Suprapubic skin (tissue), 4 donors: Measurements from ENCODE around the gene CCDC106. TPM values are rescaled to one million over a fixed set of nuclear protein-coding genes. Genes with fewer than 3 reads are reported as not detected.
A peak's percentile ranks its signal among the peaks of the same experiment; 100 is the strongest.

Experiments used
- DNase-seq, 2 donors: peaks; one replicate each; pipeline ENCODE4 v3.0.0-alpha.2; 2019; ENCODE audit warnings: low spot score in 2 of 2
- H3K27ac ChIP-seq: fragments of 200-600 bp; sonication (generic); one replicate; pipeline ENCODE4 v1.5.1; 2019
- H3K27me3 ChIP-seq: fragments of 200-600 bp; sonication (generic); one replicate; pipeline ENCODE4 v1.5.1; 2019
- H3K36me3 ChIP-seq: fragments of 200-600 bp; sonication (generic); one replicate; pipeline ENCODE4 v1.5.1; 2019
- H3K4me1 ChIP-seq: fragments of 200-600 bp; sonication (generic); one replicate; pipeline ENCODE4 v1.5.1; 2019
- H3K4me3 ChIP-seq: fragments of 200-600 bp; sonication (generic); one replicate; pipeline ENCODE4 v1.5.1; 2019; ENCODE audit warnings: mild to moderate bottlenecking
- H3K9me3 ChIP-seq: fragments of 200-600 bp; sonication (generic); one replicate; pipeline ENCODE4 v1.5.1; 2019
- EP300 ChIP-seq: sonication (generic); formaldehyde crosslinking; IDR thresholded peaks from one replicate; pipeline ENCODE4 v1.6.1; 2017; ENCODE audit warnings: antibody characterized with exemption
- POLR2A ChIP-seq, 2 donors: fragments of 450-650 bp; IDR thresholded peaks; one replicate each; pipeline ENCODE4 v1.6.1; 2017; ENCODE audit warnings: antibody characterized with exemption in 2 of 2, mild to moderate bottlenecking in 2 of 2, moderate library complexity in 2 of 2
- POLR2AphosphoS5 ChIP-seq, 3 donors: sonication (generic); formaldehyde crosslinking; IDR thresholded peaks; one replicate each; pipeline ENCODE4 v1.6.1; 2017; ENCODE audit warnings: antibody characterized with exemption in 3 of 3
- WGBS: methylation state at CpG from one replicate; pipeline ENCODE4 v1.1.5; 2018; 5-methylcytosine and 5-hydroxymethylcytosine counted together
- total RNA-seq, 4 donors: library from RNA; depleted of rRNA; stranded (reverse); fragments of >200 nt; gene quantifications; one replicate each; pipeline ENCODE4 v1.1.0, GENCODE V29; 2016
- TF ChIP-seq, protein P1 (sequence below), 2 donors: fragments of 200-600 bp in 1 of 2; fragments of 450-650 bp in 1 of 2; sonication (generic) in 1 of 2; IDR thresholded peaks; one replicate each; pipeline ENCODE4 v1.5.1; 2016 to 2019; ENCODE audit warnings: antibody characterized with exemption in 2 of 2, mild to moderate bottlenecking in 1 of 2, moderate library complexity in 1 of 2

CCDC106 gene
- total RNA-seq, 4 donors from 2014 or later = 6.2 to 18.3 (median 8.5) TPM

DNA sequence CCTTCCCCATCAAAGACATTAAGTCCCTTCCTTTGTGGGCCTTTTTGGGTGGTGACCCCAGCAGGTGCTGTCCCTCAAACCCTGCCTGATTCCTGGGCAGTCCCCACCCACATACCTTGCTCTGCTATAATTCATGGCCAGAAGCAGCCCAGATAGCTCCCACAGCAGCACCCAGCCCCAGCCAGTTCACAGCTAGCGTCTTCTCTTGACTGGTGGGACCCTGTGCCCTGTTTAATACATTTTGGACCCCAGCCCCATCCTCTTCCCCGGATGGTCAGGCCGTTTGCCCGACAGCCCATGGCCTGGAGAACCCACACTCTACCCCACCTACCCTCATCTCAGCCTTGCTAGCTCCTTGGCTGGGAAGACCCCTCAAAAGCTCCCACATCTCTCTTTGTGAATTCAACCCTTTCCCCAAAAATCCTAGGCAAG is 2.1 kb downstream of the CCDC106 start:
- no peak for DNase-seq
- no peaks in the 10 kb centered on the region for H3K9me3 ChIP-seq
- TF ChIP-seq, protein P1, sequence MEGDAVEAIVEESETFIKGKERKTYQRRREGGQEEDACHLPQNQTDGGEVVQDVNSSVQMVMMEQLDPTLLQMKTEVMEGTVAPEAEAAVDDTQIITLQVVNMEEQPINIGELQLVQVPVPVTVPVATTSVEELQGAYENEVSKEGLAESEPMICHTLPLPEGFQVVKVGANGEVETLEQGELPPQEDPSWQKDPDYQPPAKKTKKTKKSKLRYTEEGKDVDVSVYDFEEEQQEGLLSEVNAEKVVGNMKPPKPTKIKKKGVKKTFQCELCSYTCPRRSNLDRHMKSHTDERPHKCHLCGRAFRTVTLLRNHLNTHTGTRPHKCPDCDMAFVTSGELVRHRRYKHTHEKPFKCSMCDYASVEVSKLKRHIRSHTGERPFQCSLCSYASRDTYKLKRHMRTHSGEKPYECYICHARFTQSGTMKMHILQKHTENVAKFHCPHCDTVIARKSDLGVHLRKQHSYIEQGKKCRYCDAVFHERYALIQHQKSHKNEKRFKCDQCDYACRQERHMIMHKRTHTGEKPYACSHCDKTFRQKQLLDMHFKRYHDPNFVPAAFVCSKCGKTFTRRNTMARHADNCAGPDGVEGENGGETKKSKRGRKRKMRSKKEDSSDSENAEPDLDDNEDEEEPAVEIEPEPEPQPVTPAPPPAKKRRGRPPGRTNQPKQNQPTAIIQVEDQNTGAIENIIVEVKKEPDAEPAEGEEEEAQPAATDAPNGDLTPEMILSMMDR (IDR thresholded peaks at IDR 0.05) = no peak
- TF ChIP-seq POLR2A (IDR thresholded peaks at IDR 0.05) = no peak
- no peak for TF ChIP-seq EP300
- no peak for TF ChIP-seq POLR2AphosphoS5 (IDR thresholded peaks at IDR 0.05)
- 84% methylated on average over 4 of the region's 4 CpGs for WGBS
- no peak overlapping the region for H3K27ac ChIP-seq
- H3K4me3 ChIP-seq = no peak overlapping the region
- H3K4me1 ChIP-seq = peaks cover 37% of the 10 kb centered on the region
- H3K36me3 ChIP-seq = peaks cover 8% of the 10 kb centered on the region
- no peaks in the 10 kb centered on the region for H3K27me3 ChIP-seq

DNA sequence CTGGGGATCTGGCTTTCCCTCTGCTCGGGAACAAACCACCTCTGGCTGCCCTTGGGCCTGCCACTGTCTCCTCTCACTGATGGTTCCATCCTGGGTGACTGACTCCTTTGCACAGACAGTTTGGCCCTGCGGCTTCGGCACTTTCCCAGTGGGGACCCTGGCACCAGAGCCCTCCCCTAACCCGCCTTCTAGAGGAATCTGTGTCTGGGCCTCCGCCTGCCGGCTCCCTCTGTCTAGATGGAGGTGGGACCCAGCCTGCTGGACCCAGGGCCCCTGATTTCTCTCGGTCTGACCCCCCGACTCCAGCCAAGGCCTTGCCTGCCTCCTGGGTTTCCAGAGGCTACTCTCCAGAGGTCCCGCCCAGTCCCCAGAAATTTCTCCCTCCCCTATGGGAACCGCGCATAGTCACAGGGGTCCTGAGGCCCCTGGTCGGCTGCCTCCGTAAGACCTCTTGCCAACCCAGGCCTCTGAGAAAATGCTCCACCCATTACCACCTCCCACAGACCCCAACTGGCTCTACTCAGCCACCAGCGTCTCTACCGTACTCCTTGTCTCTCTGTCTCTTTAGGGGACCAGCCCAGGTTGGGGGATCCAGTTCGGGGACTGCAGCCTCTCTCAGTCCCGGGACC is 2.7 kb downstream of the CCDC106 start:
- Histone ChIP-seq H3K4me3 (no peak overlapping the region), H3K9me3 (no peaks in the 10 kb centered on the region), H3K27me3 (no peaks in the 10 kb centered on the region), H3K36me3 (peaks cover 4% of the 10 kb centered on the region), H3K4me1 (peaks cover 36% of the 10 kb centered on the region), H3K27ac (no peak overlapping the region)
- peak in 1 of 2 donors; percentile 61 for DNase-seq
- WGBS = 92% methylated on average over 17 of the region's 17 CpGs
- no peak for TF ChIP-seq POLR2A (IDR thresholded peaks at IDR 0.05)
- no peak for TF ChIP-seq POLR2AphosphoS5 (IDR thresholded peaks at IDR 0.05)
- TF ChIP-seq, protein P1 (IDR thresholded peaks at IDR 0.05) = no peak
- no peak for TF ChIP-seq EP300

DNA sequence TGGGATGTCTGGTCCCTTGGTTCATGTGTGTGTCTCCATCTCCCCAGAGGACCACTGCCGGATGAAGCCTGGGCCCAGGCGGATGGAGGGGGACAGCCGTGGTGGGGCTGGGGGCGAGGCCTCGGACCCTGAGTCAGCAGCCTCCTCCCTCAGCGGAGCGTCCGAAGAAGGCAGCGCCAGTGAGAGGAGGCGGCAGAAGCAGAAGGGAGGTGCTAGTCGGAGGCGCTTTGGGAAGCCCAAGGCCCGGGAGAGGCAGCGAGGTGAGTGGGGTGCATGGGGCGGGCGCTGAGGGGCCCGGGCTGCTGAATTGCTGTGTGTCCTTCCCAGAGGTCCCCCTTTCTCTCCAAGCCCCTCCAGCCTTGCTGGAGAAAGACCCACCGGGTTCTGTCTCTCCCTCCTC is 3.2 kb downstream of the CCDC106 start:
- Histone ChIP-seq H3K4me3 (no peak overlapping the region), H3K4me1 (peaks cover 41% of the 10 kb centered on the region), H3K27me3 (no peaks in the 10 kb centered on the region), H3K9me3 (no peaks in the 10 kb centered on the region), H3K36me3 (no peaks in the 10 kb centered on the region), H3K27ac (no peak overlapping the region)
- TF ChIP-seq POLR2AphosphoS5 (IDR thresholded peaks at IDR 0.05) (no peak), EP300 (no peak), POLR2A (IDR thresholded peaks at IDR 0.05) (no peak)
- TF ChIP-seq, protein P1 (IDR thresholded peaks at IDR 0.05) = no peak
- WGBS = 84% methylated on average over 18 of the region's 18 CpGs
- DNase-seq = peak in 1 of 2 donors; percentile 61

DNA sequence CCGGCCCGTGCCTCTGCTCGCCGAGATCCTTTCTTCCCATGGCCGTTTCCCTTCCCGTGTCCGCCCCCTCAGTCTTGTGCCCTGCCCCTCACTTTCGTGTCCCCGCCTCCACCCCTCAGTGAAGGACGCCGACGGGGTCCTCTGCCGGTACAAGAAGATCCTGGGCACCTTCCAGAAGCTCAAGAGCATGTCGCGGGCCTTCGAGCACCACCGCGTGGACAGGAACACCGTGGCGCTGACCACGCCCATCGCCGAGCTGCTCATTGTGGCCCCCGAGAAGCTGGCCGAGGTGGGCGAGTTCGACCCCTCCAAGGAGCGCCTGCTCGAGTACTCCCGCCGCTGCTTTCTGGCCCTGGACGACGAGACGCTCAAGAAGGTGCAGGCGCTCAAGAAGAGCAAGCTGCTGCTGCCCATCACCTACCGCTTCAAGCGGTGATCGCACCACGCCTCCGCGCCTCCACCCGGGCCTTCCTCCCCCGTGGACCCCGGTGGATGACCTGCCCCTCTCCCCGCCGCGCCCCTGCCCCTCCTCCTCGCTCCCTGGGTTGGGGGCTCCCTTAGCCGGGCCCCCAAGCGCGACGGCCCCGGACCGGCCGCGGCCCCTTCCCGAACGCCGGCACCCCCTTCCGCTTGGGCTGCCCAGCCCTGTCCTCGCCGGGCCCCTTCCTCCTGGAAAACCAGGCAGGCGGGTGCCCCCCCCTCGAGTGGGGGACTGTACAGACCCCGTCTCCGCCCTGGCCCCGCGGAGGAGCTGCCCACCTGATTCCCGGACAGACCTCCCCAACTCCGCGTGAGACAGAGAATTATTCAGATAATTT is 4.5 kb downstream of the CCDC106 start:
- H3K9me3 ChIP-seq = no peaks in the 10 kb centered on the region
- WGBS = 81% methylated on average over 59 of the region's 71 CpGs
- H3K36me3 ChIP-seq = no peaks in the 10 kb centered on the region
- DNase-seq = peak in 1 of 2 donors; percentile 78
- peaks cover 49% of the 10 kb centered on the region for H3K4me1 ChIP-seq
- H3K27ac ChIP-seq = no peak overlapping the region
- no peaks in the 10 kb centered on the region for H3K27me3 ChIP-seq
- TF ChIP-seq POLR2A (IDR thresholded peaks at IDR 0.05) (no peak), EP300 (no peak), POLR2AphosphoS5 (IDR thresholded peaks at IDR 0.05) (no peak)
- TF ChIP-seq, protein P1 (IDR thresholded peaks at IDR 0.05) = no peak
- H3K4me3 ChIP-seq = no peak overlapping the region

DNA sequence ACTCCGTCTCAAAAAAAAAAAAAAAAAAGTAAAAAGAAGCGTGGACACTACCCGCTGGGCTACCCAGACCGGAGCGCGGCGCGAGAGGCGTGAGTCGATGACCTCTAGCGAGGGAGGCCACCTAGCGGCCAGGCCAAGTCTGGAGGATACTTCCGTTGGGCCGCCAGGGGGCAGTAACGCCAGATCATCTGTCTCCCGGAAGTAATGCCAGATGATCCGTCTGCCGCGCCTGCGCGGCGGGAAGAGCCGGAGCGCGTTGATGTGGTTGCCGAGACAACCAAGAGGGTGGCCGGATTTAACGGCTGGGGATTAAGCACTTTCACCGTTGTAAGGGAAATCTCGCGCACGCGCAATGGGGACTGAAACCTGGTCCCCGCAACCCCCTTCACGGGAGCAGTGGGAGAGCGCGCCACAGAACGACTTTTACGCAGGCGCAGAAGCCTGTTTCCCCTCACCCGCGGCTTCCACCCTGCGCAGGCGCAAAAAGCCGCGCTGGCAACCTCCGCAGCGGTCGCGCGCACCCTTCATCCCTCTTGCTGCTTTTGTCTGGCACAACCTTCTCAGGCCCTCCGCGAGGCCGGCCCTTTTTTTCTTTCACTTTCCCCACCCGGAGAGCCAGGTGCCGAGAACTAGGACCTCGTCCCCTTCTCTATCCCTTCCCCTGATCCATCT is 5.8 kb downstream of the CCDC106 start:
- H3K27me3 ChIP-seq = no peaks in the 10 kb centered on the region
- H3K4me1 ChIP-seq = peaks cover 51% of the 10 kb centered on the region
- WGBS = under 1% methylated on average over 46 of the region's 57 CpGs
- H3K27ac ChIP-seq = peak overlapping the region; percentile 99
- no peaks in the 10 kb centered on the region for H3K36me3 ChIP-seq
- DNase-seq = peak; percentile 99
- H3K9me3 ChIP-seq = no peaks in the 10 kb centered on the region
- H3K4me3 ChIP-seq = peak overlapping the region; percentile 87
- TF ChIP-seq POLR2A (IDR thresholded peaks at IDR 0.05) (peak; percentile 52 to 85), EP300 (no peak), POLR2AphosphoS5 (IDR thresholded peaks at IDR 0.05) (peak in 1 of 3 donors; percentile 70)
- TF ChIP-seq, protein P1 (IDR thresholded peaks at IDR 0.05) = peak; percentile 97 to 100
